ENCODE data around the gene SAMD7. TPM values are rescaled to one million over a fixed set of nuclear protein-coding genes. Genes with fewer than 3 reads are reported as not detected.

Gene SAMD7
- total RNA-seq, 1 experiment from 2014 or later, result not detected

DNA sequence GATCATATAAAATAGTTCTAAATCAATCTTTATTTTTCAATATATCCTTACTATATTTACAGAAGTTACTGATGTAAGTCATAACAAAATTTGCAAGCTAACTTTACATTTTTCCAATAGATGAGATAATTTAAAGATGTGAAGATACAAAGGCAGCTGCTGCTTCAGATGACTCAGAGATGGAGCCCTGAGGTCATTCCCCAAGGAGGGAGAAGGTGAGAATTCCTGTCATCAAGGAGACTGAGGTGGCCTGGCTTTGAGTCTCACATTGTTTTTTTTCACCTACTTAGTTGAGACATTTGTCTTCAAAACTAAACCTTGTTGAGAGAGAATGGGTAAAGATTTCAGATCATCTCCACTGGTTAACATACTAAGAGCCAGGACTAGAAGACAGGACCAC, 3.9 kb upstream of the SAMD7 start:
- BruUV-seq (replicated peaks), result no TSS peak
- ChIA-PET CTCF (no interaction called here), POLR2A (ENCODE audit: unreplicated experiment) (no interaction called here)
- DNase-seq, result no peak
- H3K27me3 ChIP-seq (ENCODE audit: low read length), result no peaks in the 10 kb centered on the region
- no peak overlapping the region for H3K27ac ChIP-seq (ENCODE audit: low read length)
- H4K20me1 ChIP-seq (ENCODE audit: low read length), result no peaks in the 10 kb centered on the region
- H3K9me2 ChIP-seq (replicated peaks; ENCODE audit: low read length), result no peaks in the 10 kb centered on the region
- intact Hi-C loops (cut with micrococcal nuclease), result no loop called here
- H3K36me3 ChIP-seq (ENCODE audit: low read depth, low read length), result no peaks in the 10 kb centered on the region
- no peak overlapping the region for H3K4me3 ChIP-seq (ENCODE audit: low read length)
- TF ChIP-seq CTCF (conservative IDR thresholded peaks at IDR 0.05; ENCODE audit: low read depth, low read length) (no peak), EZH2phosphoT487 (IDR thresholded peaks at IDR 0.05; ENCODE audit: borderline replicate concordance, low read length) (no peak), EZH2 (IDR thresholded peaks at IDR 0.05; ENCODE audit: low read length, unreplicated experiment) (no peak)
- ATAC-seq, result no peak
- no peak overlapping the region for H2AFZ ChIP-seq (ENCODE audit: low read length)
- no peaks in the 10 kb centered on the region for H3F3A ChIP-seq (ENCODE audit: low read length, unreplicated experiment)
- peaks cover 7% of the 10 kb centered on the region; the same call in 1 of the 2 replicates for H3K4me1 ChIP-seq (ENCODE audit: insufficient read depth, low read length)
- no peaks in the 10 kb centered on the region for H3K9me3 ChIP-seq (ENCODE audit: low read length)
- no peak overlapping the region for H3K4me2 ChIP-seq (ENCODE audit: low read length)
- no peaks in the 10 kb centered on the region for H3K79me2 ChIP-seq (ENCODE audit: low read length)
- no peak overlapping the region for H3K9ac ChIP-seq (ENCODE audit: low read length)

DNA sequence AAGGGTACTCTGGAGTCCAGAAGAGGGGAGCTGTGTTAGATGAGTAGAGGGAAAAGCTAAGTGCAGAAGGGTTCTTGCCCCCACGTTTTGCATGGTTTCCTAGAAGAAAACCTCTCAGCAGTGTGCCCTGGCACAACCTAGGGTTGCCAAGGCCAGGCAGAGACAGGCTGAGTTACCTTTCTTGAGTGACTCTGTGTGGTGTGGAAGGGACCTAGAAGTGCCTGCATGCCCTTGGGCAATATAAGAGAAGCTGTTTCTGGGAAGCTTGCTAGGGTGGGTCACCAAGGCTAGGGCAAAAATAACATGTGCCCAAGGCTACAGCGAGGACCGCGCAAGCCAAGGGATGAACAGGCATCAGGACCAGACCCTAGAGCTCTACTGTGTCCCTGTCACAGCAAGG, 3.4 kb upstream of the SAMD7 start:
- intact Hi-C loops (cut with micrococcal nuclease), result no loop called here

GRCh38 chr3:169913323-169913722, 2.0 kb downstream of the SAMD7 start:
- no TSS peak for BruUV-seq (replicated peaks)
- H3K4me1 ChIP-seq (ENCODE audit: insufficient read depth, low read length), result no peaks in the 10 kb centered on the region
- H3K9me2 ChIP-seq (replicated peaks; ENCODE audit: low read length), result no peaks in the 10 kb centered on the region
- ChIA-PET CTCF (no interaction called here), POLR2A (ENCODE audit: unreplicated experiment) (no interaction called here)
- no peaks in the 10 kb centered on the region for H3K36me3 ChIP-seq (ENCODE audit: low read depth, low read length)
- no peak overlapping the region for H3K9ac ChIP-seq (ENCODE audit: low read length)
- H3K27me3 ChIP-seq (ENCODE audit: low read length), result no peaks in the 10 kb centered on the region
- H3K4me2 ChIP-seq (ENCODE audit: low read length), result no peak overlapping the region
- no peaks in the 10 kb centered on the region for H4K20me1 ChIP-seq (ENCODE audit: low read length)
- H3K27ac ChIP-seq (ENCODE audit: low read length), result no peak overlapping the region
- H3K9me3 ChIP-seq (ENCODE audit: low read length), result no peaks in the 10 kb centered on the region
- TF ChIP-seq CTCF (conservative IDR thresholded peaks at IDR 0.05; ENCODE audit: low read depth, low read length) (no peak), EZH2phosphoT487 (IDR thresholded peaks at IDR 0.05; ENCODE audit: borderline replicate concordance, low read length) (no peak), EZH2 (IDR thresholded peaks at IDR 0.05; ENCODE audit: low read length, unreplicated experiment) (no peak)
- no peaks in the 10 kb centered on the region for H3F3A ChIP-seq (ENCODE audit: low read length, unreplicated experiment)
- no peak for ATAC-seq
- H3K79me2 ChIP-seq (ENCODE audit: low read length), result no peaks in the 10 kb centered on the region
- intact Hi-C loops (cut with micrococcal nuclease), result no loop called here
- no peak for DNase-seq
- H3K4me3 ChIP-seq (ENCODE audit: low read length), result no peak overlapping the region
- no peak overlapping the region for H2AFZ ChIP-seq (ENCODE audit: low read length)

More for the DNA sequence above, 3.4 kb upstream of the SAMD7 start:
- H4K20me1 ChIP-seq (ENCODE audit: low read length), result no peaks in the 10 kb centered on the region
- H2AFZ ChIP-seq (ENCODE audit: low read length), result no peak overlapping the region
- BruUV-seq (replicated peaks), result no TSS peak
- peaks cover 7% of the 10 kb centered on the region; the same call in 1 of the 2 replicates for H3K4me1 ChIP-seq (ENCODE audit: insufficient read depth, low read length)
- no peaks in the 10 kb centered on the region for H3K36me3 ChIP-seq (ENCODE audit: low read depth, low read length)
- H3F3A ChIP-seq (ENCODE audit: low read length, unreplicated experiment), result no peaks in the 10 kb centered on the region
- H3K4me3 ChIP-seq (ENCODE audit: low read length), result no peak overlapping the region
- POLR2A ChIA-PET (ENCODE audit: unreplicated experiment), result interaction anchor here (0.6 kb wide), 1 partner anchor 962 kb away, joined by 3 read pairs; the partner anchor contains the start of gene RPL22L1
- H3K9me3 ChIP-seq (ENCODE audit: low read length), result no peaks in the 10 kb centered on the region
- H3K27ac ChIP-seq (ENCODE audit: low read length), result no peak overlapping the region
- no peaks in the 10 kb centered on the region for H3K79me2 ChIP-seq (ENCODE audit: low read length)
- TF ChIP-seq CTCF (conservative IDR thresholded peaks at IDR 0.05; ENCODE audit: low read depth, low read length) (no peak), EZH2phosphoT487 (IDR thresholded peaks at IDR 0.05; ENCODE audit: borderline replicate concordance, low read length) (no peak)
- no peaks in the 10 kb centered on the region for H3K27me3 ChIP-seq (ENCODE audit: low read length)
- ATAC-seq, result no peak
- H3K9ac ChIP-seq (ENCODE audit: low read length), result no peak overlapping the region
- H3K9me2 ChIP-seq (replicated peaks; ENCODE audit: low read length), result no peaks in the 10 kb centered on the region
- DNase-seq, result no peak
- CTCF ChIA-PET, result no interaction called here
- no peak overlapping the region for H3K4me2 ChIP-seq (ENCODE audit: low read length)
